KOPT-K1 (cell line): Measurements from ENCODE around the gene WAPL.

Experiments
- H3K27ac ChIP-seq: fragments of 200-600 bp; sonication (generic); 2 replicates; pipeline ENCODE4 v1.5.1; 2016; ENCODE audit warnings: antibody characterized with exemption, mild to moderate bottlenecking, low read depth, low read length; ENCODE audit not compliant: poor library complexity, severe bottlenecking
- H3K36me3 ChIP-seq: fragments of 200-600 bp; sonication (generic); 2 replicates; pipeline ENCODE4 v1.5.1; 2017; ENCODE audit warnings: antibody characterized with exemption, mild to moderate bottlenecking, low read length, moderate library complexity; ENCODE audit not compliant: insufficient read depth
- H3K9me3 ChIP-seq: fragments of 200-600 bp; sonication (generic); 2 replicates; pipeline ENCODE4 v1.5.1; 2017; ENCODE audit warnings: antibody characterized with exemption, low read length, mild to moderate bottlenecking; ENCODE audit not compliant: insufficient read depth, poor library complexity, severe bottlenecking

WAPL gene

GRCh38 chr10:86508217-86508616 is 13.4 kb downstream of the WAPL start:
- Histone ChIP-seq H3K9me3 (no peaks in the 10 kb centered on the region), H3K36me3 (peaks cover 91% of the 10 kb centered on the region), H3K27ac (no peak overlapping the region)

GRCh38 chr10:86506499-86506898 is 15.1 kb downstream of the WAPL start:
- Histone ChIP-seq H3K27ac (no peak overlapping the region), H3K36me3 (peaks cover 91% of the 10 kb centered on the region), H3K9me3 (no peaks in the 10 kb centered on the region)

GRCh38 chr10:86506062-86506461 is 15.5 kb downstream of the WAPL start:
- Histone ChIP-seq H3K36me3 (peaks cover 91% of the 10 kb centered on the region), H3K27ac (no peak overlapping the region), H3K9me3 (no peaks in the 10 kb centered on the region)

- H3K27ac ChIP-seq: no peak overlapping the region
- H3K36me3 ChIP-seq: peaks cover 92% of the 10 kb centered on the region
- no peaks in the 10 kb centered on the region for H3K9me3 ChIP-seq
These were observed 17.1 kb downstream of the WAPL start for GRCh38 chr10:86504510-86504909.

- no peak overlapping the region for H3K27ac ChIP-seq
- H3K9me3 ChIP-seq: no peaks in the 10 kb centered on the region
- peaks cover 99% of the 10 kb centered on the region for H3K36me3 ChIP-seq
These were observed 20.7 kb downstream of the WAPL start for GRCh38 chr10:86500846-86501245.

GRCh38 chr10:86498598-86498997 is 23.0 kb downstream of the WAPL start:
- Histone ChIP-seq H3K36me3 (peaks cover 99% of the 10 kb centered on the region), H3K27ac (no peak overlapping the region), H3K9me3 (no peaks in the 10 kb centered on the region)

GRCh38 chr10:86497621-86498020 is 24.0 kb downstream of the WAPL start:
- H3K9me3 ChIP-seq: no peaks in the 10 kb centered on the region
- peaks cover 96% of the 10 kb centered on the region for H3K36me3 ChIP-seq
- H3K27ac ChIP-seq: no peak overlapping the region

GRCh38 chr10:86489960-86490612 is 31.5 kb downstream of the WAPL start:
- Histone ChIP-seq H3K9me3 (no peaks in the 10 kb centered on the region), H3K36me3 (peaks cover 88% of the 10 kb centered on the region), H3K27ac (no peak overlapping the region)

- no peak overlapping the region for H3K27ac ChIP-seq
- H3K9me3 ChIP-seq: no peaks in the 10 kb centered on the region
- H3K36me3 ChIP-seq: peaks cover 88% of the 10 kb centered on the region
These were observed 32.4 kb downstream of the WAPL start for GRCh38 chr10:86489071-86489810.

- no peaks in the 10 kb centered on the region for H3K9me3 ChIP-seq
- peaks cover 90% of the 10 kb centered on the region for H3K36me3 ChIP-seq
- H3K27ac ChIP-seq: no peak overlapping the region
These were observed 34.7 kb downstream of the WAPL start for GRCh38 chr10:86486856-86487255.

GRCh38 chr10:86483664-86484063 is 37.9 kb downstream of the WAPL start:
- Histone ChIP-seq H3K27ac (no peak overlapping the region), H3K9me3 (no peaks in the 10 kb centered on the region), H3K36me3 (peaks cover 90% of the 10 kb centered on the region)

GRCh38 chr10:86481761-86482160 is 39.8 kb downstream of the WAPL start:
- no peak overlapping the region for H3K27ac ChIP-seq
- H3K9me3 ChIP-seq: no peaks in the 10 kb centered on the region
- peaks cover 90% of the 10 kb centered on the region for H3K36me3 ChIP-seq

- peaks cover 86% of the 10 kb centered on the region for H3K36me3 ChIP-seq
- no peaks in the 10 kb centered on the region for H3K9me3 ChIP-seq
- no peak overlapping the region for H3K27ac ChIP-seq
These were observed 41.0 kb downstream of the WAPL start for GRCh38 chr10:86480571-86480970.

- Histone ChIP-seq H3K9me3 (no peaks in the 10 kb centered on the region), H3K27ac (no peak overlapping the region), H3K36me3 (peaks cover 96% of the 10 kb centered on the region)
These were observed 49.5 kb downstream of the WAPL start for GRCh38 chr10:86472061-86472460.

GRCh38 chr10:86461963-86462804 is 59.4 kb downstream of the WAPL start:
- H3K27ac ChIP-seq: no peak overlapping the region
- H3K9me3 ChIP-seq: no peaks in the 10 kb centered on the region
- peaks cover 100% of the 10 kb centered on the region for H3K36me3 ChIP-seq
